ENCODE data around the gene RAF1. TPM values are rescaled to one million over a fixed set of nuclear protein-coding genes. Genes with fewer than 3 reads are reported as not detected.
A peak's percentile ranks its signal among the peaks of the same experiment; 100 is the strongest.

The RAF1 gene
- total RNA-seq, 2 donors from 2014 or later: 95.4 to 116 TPM

- no peak overlapping the region for H3K27ac Mint-ChIP-seq
- peak; percentile 22 for DNase-seq
- TF ChIP-seq CTCF (conservative IDR thresholded peaks at IDR 0.05): peak; percentile 16
- Histone ChIP-seq H3K4me1 (ENCODE audit: control insufficient read depth, insufficient read depth, low read length) (no peaks in the 10 kb centered on the region), H3K27ac (ENCODE audit: low read depth, low read length) (no peak overlapping the region), H3K4me3 (ENCODE audit: low read length) (no peak overlapping the region), H3K9ac (ENCODE audit: extremely low read depth, low read length, poor library complexity, severe bottlenecking) (no peak overlapping the region), H3K9me3 (ENCODE audit: control insufficient read depth, low read length) (no peaks in the 10 kb centered on the region), H3K36me3 (ENCODE audit: control insufficient read depth, insufficient read depth, low read length) (no peaks in the 10 kb centered on the region), H3K27me3 (ENCODE audit: control insufficient read depth, insufficient read depth, low read length, poor library complexity, severe bottlenecking) (no peaks in the 10 kb centered on the region)
- no peak overlapping the region for H3K4me3 Mint-ChIP-seq
- no peaks in the 10 kb centered on the region for H3K36me3 Mint-ChIP-seq (ENCODE audit: low read depth)
- H3K27me3 Mint-ChIP-seq (ENCODE audit: insufficient read depth): no peaks in the 10 kb centered on the region
- no peaks in the 10 kb centered on the region for H3K9me3 Mint-ChIP-seq
- peaks cover 34% of the 10 kb centered on the region for H3K4me1 Mint-ChIP-seq
These were observed 7.7 kb downstream of the RAF1 start for GRCh38 chr3:12656193-12656592.

- no peak overlapping the region for H3K9ac ChIP-seq (ENCODE audit: extremely low read depth, low read length, poor library complexity, severe bottlenecking)
- peak overlapping the region; percentile 50 for H3K27ac Mint-ChIP-seq
- no peaks in the 10 kb centered on the region for H3K9me3 ChIP-seq (ENCODE audit: control insufficient read depth, low read length)
- no peak overlapping the region for H3K4me3 Mint-ChIP-seq
- no peak overlapping the region for H3K4me3 ChIP-seq (ENCODE audit: low read length)
- WGBS, 2 experiments (ENCODE audit: insufficient coverage in 1 of 2, insufficient read length in 1 of 2): 92 to 93% methylated on average over 1 to 2 of the region's 4 CpGs
- H3K27me3 ChIP-seq (ENCODE audit: control insufficient read depth, insufficient read depth, low read length, poor library complexity, severe bottlenecking): no peaks in the 10 kb centered on the region
- DNase-seq: peak; percentile 17
- H3K36me3 Mint-ChIP-seq (ENCODE audit: low read depth): no peaks in the 10 kb centered on the region
- H3K4me1 Mint-ChIP-seq: peaks cover 34% of the 10 kb centered on the region
- no peaks in the 10 kb centered on the region for H3K27me3 Mint-ChIP-seq (ENCODE audit: insufficient read depth)
- no peaks in the 10 kb centered on the region for H3K4me1 ChIP-seq (ENCODE audit: control insufficient read depth, insufficient read depth, low read length)
- H3K36me3 ChIP-seq (ENCODE audit: control insufficient read depth, insufficient read depth, low read length): no peaks in the 10 kb centered on the region
- no peaks in the 10 kb centered on the region for H3K9me3 Mint-ChIP-seq
- no peak overlapping the region for H3K27ac ChIP-seq (ENCODE audit: low read depth, low read length)
- no peak for TF ChIP-seq CTCF (conservative IDR thresholded peaks at IDR 0.05)
These were observed 8.2 kb downstream of the RAF1 start for GRCh38 chr3:12655701-12656100.

GRCh38 chr3:12653747-12654146, 10.2 kb downstream of the RAF1 start:
- H3K36me3 Mint-ChIP-seq (ENCODE audit: low read depth): peaks cover 3% of the 10 kb centered on the region
- H3K27ac Mint-ChIP-seq: no peak overlapping the region
- Histone ChIP-seq H3K4me1 (ENCODE audit: control insufficient read depth, insufficient read depth, low read length) (no peaks in the 10 kb centered on the region), H3K27ac (ENCODE audit: low read depth, low read length) (no peak overlapping the region), H3K4me3 (ENCODE audit: low read length) (no peak overlapping the region), H3K27me3 (ENCODE audit: control insufficient read depth, insufficient read depth, low read length, poor library complexity, severe bottlenecking) (no peaks in the 10 kb centered on the region), H3K9ac (ENCODE audit: extremely low read depth, low read length, poor library complexity, severe bottlenecking) (no peak overlapping the region), H3K9me3 (ENCODE audit: control insufficient read depth, low read length) (no peaks in the 10 kb centered on the region), H3K36me3 (ENCODE audit: control insufficient read depth, insufficient read depth, low read length) (no peaks in the 10 kb centered on the region)
- no peak overlapping the region for H3K4me3 Mint-ChIP-seq
- 91 to 100% methylated on average over 3 to 4 of the region's 4 CpGs for WGBS, 2 experiments (ENCODE audit: insufficient coverage in 1 of 2, insufficient read length in 1 of 2)
- DNase-seq: no peak
- no peaks in the 10 kb centered on the region for H3K27me3 Mint-ChIP-seq (ENCODE audit: insufficient read depth)
- TF ChIP-seq CTCF (conservative IDR thresholded peaks at IDR 0.05): no peak
- H3K9me3 Mint-ChIP-seq: no peaks in the 10 kb centered on the region
- H3K4me1 Mint-ChIP-seq: peaks cover 18% of the 10 kb centered on the region

All from endodermal cell (in vitro differentiated cells).